ENCODE data around the gene PLEKHG5. TPM values are rescaled to one million over a fixed set of nuclear protein-coding genes. Genes with fewer than 3 reads are reported as not detected.
A peak's percentile ranks its signal among the peaks of the same experiment; 100 is the strongest.

PLEKHG5 gene
- total RNA-seq, 1 donor from 2014 or later: 9.5 TPM

- no peaks in the 10 kb centered on the region for H3K36me3 ChIP-seq
- no peak overlapping the region for H3K27ac ChIP-seq
- DNase-seq (no peak), ATAC-seq (no peak)
- H3K9me3 ChIP-seq: no peaks in the 10 kb centered on the region
- H3K4me1 ChIP-seq: peaks cover 24% of the 10 kb centered on the region
- H3K27me3 ChIP-seq (ENCODE audit: low read depth): peaks cover 77% of the 10 kb centered on the region
- no peak for TF ChIP-seq CTCF (IDR thresholded peaks at IDR 0.05)
- no peak overlapping the region for H3K4me3 ChIP-seq
- intact Hi-C loops (cut with DNase I): no loop called here
These were observed 63.8 kb downstream of the PLEKHG5 start for GRCh38 chr1:6427441-6428390.

- Histone ChIP-seq H3K9me3 (no peaks in the 10 kb centered on the region), H3K27ac (no peak overlapping the region), H3K27me3 (ENCODE audit: low read depth) (peaks cover 83% of the 10 kb centered on the region), H3K4me1 (peaks cover 24% of the 10 kb centered on the region), H3K4me3 (no peak overlapping the region), H3K36me3 (no peaks in the 10 kb centered on the region)
- DNase-seq (no peak), ATAC-seq (no peak)
- intact Hi-C loops (cut with DNase I): no loop called here
- TF ChIP-seq CTCF (IDR thresholded peaks at IDR 0.05): no peak
These were observed 64.5 kb downstream of the PLEKHG5 start for GRCh38 chr1:6426972-6427350.

GRCh38 chr1:6426277-6426971, 65.0 kb downstream of the PLEKHG5 start:
- no peak overlapping the region for H3K27ac ChIP-seq
- H3K4me3 ChIP-seq: no peak overlapping the region
- peaks cover 24% of the 10 kb centered on the region for H3K4me1 ChIP-seq
- ATAC-seq: no peak
- no peak for DNase-seq
- H3K27me3 ChIP-seq (ENCODE audit: low read depth): peaks cover 88% of the 10 kb centered on the region
- no peaks in the 10 kb centered on the region for H3K9me3 ChIP-seq
- intact Hi-C loops (cut with DNase I): no loop called here
- H3K36me3 ChIP-seq: no peaks in the 10 kb centered on the region
- TF ChIP-seq CTCF (IDR thresholded peaks at IDR 0.05): no peak

DNA sequence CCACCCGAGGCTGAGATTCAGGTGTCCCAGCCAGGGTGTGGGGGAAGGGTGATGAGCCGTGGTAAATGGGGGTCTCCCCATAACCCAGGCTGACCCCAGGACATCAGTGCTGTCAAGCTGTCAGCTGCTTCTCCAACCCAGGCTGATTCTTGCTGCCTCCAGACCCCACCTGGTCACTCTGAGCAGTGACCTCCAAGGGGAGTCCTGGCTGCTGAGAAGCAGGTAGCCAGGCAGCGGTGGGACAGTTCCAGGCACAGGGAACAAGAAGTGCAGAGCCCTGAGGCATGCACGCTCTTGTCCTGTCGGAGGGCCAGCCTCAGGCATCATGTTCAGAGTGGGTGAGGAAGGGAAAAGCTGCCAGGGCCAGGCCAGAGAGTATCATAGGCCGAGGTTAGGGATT, 65.8 kb downstream of the PLEKHG5 start:
- TF ChIP-seq CTCF (IDR thresholded peaks at IDR 0.05): no peak
- DNase-seq (no peak), ATAC-seq (no peak)
- intact Hi-C loops (cut with DNase I): no loop called here
- H3K9me3 ChIP-seq: no peaks in the 10 kb centered on the region
- H3K27ac ChIP-seq: no peak overlapping the region
- H3K27me3 ChIP-seq (ENCODE audit: low read depth): peaks cover 92% of the 10 kb centered on the region
- no peak overlapping the region for H3K4me3 ChIP-seq
- peaks cover 27% of the 10 kb centered on the region for H3K4me1 ChIP-seq
- no peaks in the 10 kb centered on the region for H3K36me3 ChIP-seq

DNA sequence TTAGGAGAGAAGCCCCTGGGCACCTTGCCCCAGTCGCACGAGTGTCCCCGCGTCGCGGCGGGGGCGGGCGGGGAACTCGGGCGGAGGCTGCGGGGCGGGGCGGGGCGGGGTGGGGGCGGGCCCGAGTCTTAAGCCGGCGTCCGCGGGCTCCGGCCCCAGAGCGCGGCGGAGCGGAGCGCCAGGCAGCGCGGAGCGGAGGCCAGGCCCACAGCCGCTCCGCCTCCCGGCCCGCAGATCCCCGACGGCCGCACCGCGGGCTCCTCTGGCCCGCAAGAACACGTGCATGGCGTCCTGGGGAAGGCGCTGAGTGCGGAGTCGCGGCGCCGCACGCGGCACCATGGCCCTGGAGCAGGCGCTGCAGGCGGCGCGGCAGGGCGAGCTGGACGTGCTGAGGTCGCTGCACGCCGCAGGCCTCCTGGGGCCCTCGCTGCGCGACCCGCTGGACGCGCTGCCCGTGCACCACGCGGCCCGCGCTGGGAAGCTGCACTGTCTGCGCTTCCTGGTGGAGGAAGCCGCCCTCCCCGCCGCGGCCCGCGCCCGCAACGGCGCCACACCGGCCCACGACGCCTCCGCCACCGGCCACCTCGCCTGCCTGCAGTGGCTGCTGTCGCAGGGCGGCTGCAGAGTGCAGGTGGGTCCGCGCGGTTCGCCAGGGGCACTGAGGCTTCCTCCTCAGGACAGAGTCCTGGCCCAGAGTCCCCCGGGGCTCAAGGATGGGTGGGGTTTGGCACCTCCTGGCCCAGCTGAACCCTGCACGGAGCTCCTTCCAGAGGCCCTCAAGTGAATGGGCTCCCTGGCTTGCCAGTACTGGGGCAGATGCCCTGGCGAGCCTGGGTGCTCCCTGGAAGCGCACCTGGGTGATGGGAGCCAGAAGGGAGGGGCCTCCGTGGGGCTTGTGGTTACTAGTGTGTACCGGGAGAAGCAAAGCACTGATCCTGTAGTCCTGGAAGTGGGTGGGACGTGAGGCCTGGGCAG, 66.6 kb downstream of the PLEKHG5 start, which contains the start of gene ESPN:
Gene ESPN, plus strand, starts transcription at position 158 of the 975 bp plus-strand sequence. Its CDS starts 180 bp downstream, at position 338.
- intact Hi-C loops (cut with DNase I): no loop called here
- ATAC-seq: peak; percentile 47 to 63
- peaks cover 93% of the 10 kb centered on the region for H3K27me3 ChIP-seq (ENCODE audit: low read depth)

More for the DNA sequence above, 66.6 kb downstream of the PLEKHG5 start, which contains the start of gene ESPN:
- H3K4me3 ChIP-seq: peak within 1 kb of the TSS; percentile 32
- H3K27ac ChIP-seq: no peak within 1 kb of the TSS
- H3K4me1 ChIP-seq: peaks cover 34% of the 10 kb centered on the region
- H3K36me3 ChIP-seq: no peaks in the 10 kb centered on the region
- TF ChIP-seq CTCF (IDR thresholded peaks at IDR 0.05): no peak
- no peaks in the 10 kb centered on the region for H3K9me3 ChIP-seq
- DNase-seq: no peak
